HepG2 (cell line): Measurements from ENCODE around the gene BEAN1. TPM values are rescaled to one million over a fixed set of nuclear protein-coding genes. Genes with fewer than 3 reads are reported as not detected.

Source experiments
- ATAD3A ChIP-seq: sonication (generic); formaldehyde crosslinking; IDR thresholded peaks from 2 replicates; pipeline ENCODE4 v1.4.0; 2020; ENCODE audit warnings: missing genetic modification reagents
- BHLHE40 ChIP-seq: IDR thresholded peaks from 2 replicates; pipeline ENCODE4 v1.6.1; 2011; ENCODE audit warnings: low read length, improper control_type of control experiment
- CBX2 ChIP-seq, 2 experiments: fragments of 200-600 bp in 1 of 2; sonication (generic); formaldehyde crosslinking in 1 of 2; IDR thresholded peaks; 2 replicates each; pipeline versions ENCODE4 v1.7.0 to v1.8.1; 2018 to 2022; ENCODE audit warnings: low read depth in 2 of 2, low read length in 1 of 2, mild to moderate bottlenecking in 1 of 2, missing genetic modification reagents in 1 of 2
- CSRNP1 ChIP-seq: sonication (generic); formaldehyde crosslinking; IDR thresholded peaks from 2 replicates; pipeline ENCODE4 v1.8.1; 2023; ENCODE audit warnings: mild to moderate bottlenecking, missing genetic modification reagents
- FOXA3 ChIP-seq: IDR thresholded peaks from 2 replicates; pipeline ENCODE4 v1.6.1; 2016; ENCODE audit warnings: missing genetic modification reagents, missing compliant biosample characterization
- FOXC1 ChIP-seq: sonication (generic); formaldehyde crosslinking; IDR thresholded peaks from 2 replicates; pipeline ENCODE4 v1.8.0; 2022; ENCODE audit warnings: mild to moderate bottlenecking, missing genetic modification reagents, borderline replicate concordance
- JARID2 ChIP-seq: sonication (generic); formaldehyde crosslinking; IDR thresholded peaks from 2 replicates; pipeline ENCODE4 v1.8.1; 2023; ENCODE audit warnings: missing genetic modification reagents, inconsistent platforms; ENCODE audit not compliant: insufficient replicate concordance
- KDM5B ChIP-seq: sonication (generic); formaldehyde crosslinking; IDR thresholded peaks from 2 replicates; pipeline ENCODE4 v1.4.0; 2020; ENCODE audit warnings: missing genetic modification reagents, mild to moderate bottlenecking, borderline replicate concordance
- MEIS1 ChIP-seq: sonication (generic); formaldehyde crosslinking; IDR thresholded peaks from 2 replicates; pipeline ENCODE4 v1.9.0; 2021; ENCODE audit warnings: mild to moderate bottlenecking, missing genetic modification reagents, moderate library complexity, borderline replicate concordance
- NFRKB ChIP-seq: fragments of 450-650 bp; IDR thresholded peaks from 2 replicates; pipeline ENCODE4 v1.6.1; 2017
- PHF20 ChIP-seq: sonication (generic); formaldehyde crosslinking; IDR thresholded peaks from 2 replicates; pipeline ENCODE4 v1.5.0; 2020; ENCODE audit warnings: mild to moderate bottlenecking, missing genetic modification reagents
- SAFB2 ChIP-seq: sonication (generic); formaldehyde crosslinking; IDR thresholded peaks from 2 replicates; pipeline ENCODE4 v1.5.1; 2020; ENCODE audit warnings: missing genetic modification reagents, low read depth, mild to moderate bottlenecking, borderline replicate concordance
- SAP130 ChIP-seq: IDR thresholded peaks from 2 replicates; pipeline ENCODE4 v1.6.1; 2016; ENCODE audit warnings: low read depth
- SIX4 ChIP-seq: sonication (generic); formaldehyde crosslinking; IDR thresholded peaks from 2 replicates; pipeline ENCODE4 v1.4.0; 2020; ENCODE audit warnings: missing genetic modification reagents
- TCF7 ChIP-seq: sonication (generic); IDR thresholded peaks from 2 replicates; pipeline ENCODE4 v1.6.1; 2016; ENCODE audit warnings: antibody characterized with exemption, low read depth
- TCF7L2 ChIP-seq: IDR thresholded peaks from 2 replicates; pipeline ENCODE4 v1.6.1; 2011; ENCODE audit warnings: mild to moderate bottlenecking, low read depth, low read length, moderate library complexity
- TRIM24 ChIP-seq: sonication (generic); formaldehyde crosslinking; IDR thresholded peaks from 2 replicates; pipeline ENCODE4 v1.8.0; 2022; ENCODE audit warnings: mild to moderate bottlenecking, missing genetic modification reagents
- XRCC5 ChIP-seq: fragments of 200-400 bp; formaldehyde crosslinking; optimal IDR thresholded peaks from 2 replicates; pipeline ENCODE3; 2017; ENCODE audit warnings: mild to moderate bottlenecking, low read length
- ZBTB46 ChIP-seq: sonication (generic); formaldehyde crosslinking; IDR thresholded peaks from 2 replicates; pipeline ENCODE4 v1.4.0; 2020; ENCODE audit warnings: mild to moderate bottlenecking, missing genetic modification reagents, borderline replicate concordance
- ZNF253 ChIP-seq: sonication (generic); formaldehyde crosslinking; IDR thresholded peaks from 2 replicates; pipeline ENCODE4 v1.8.0; 2022; ENCODE audit warnings: mild to moderate bottlenecking, missing genetic modification reagents, borderline replicate concordance
- ZNF264 ChIP-seq: sonication (generic); formaldehyde crosslinking; IDR thresholded peaks from 2 replicates; pipeline ENCODE4 v1.4.0; 2020; ENCODE audit warnings: missing genetic modification reagents
- ZSCAN21 ChIP-seq: sonication (generic); formaldehyde crosslinking; IDR thresholded peaks from 2 replicates; pipeline ENCODE4 v1.8.0; 2022; ENCODE audit warnings: mild to moderate bottlenecking, missing genetic modification reagents, moderate library complexity, borderline replicate concordance
- ZZZ3 ChIP-seq: sonication (generic); formaldehyde crosslinking; IDR thresholded peaks from 2 replicates; pipeline ENCODE4 v1.4.0; 2020; ENCODE audit warnings: missing genetic modification reagents, mild to moderate bottlenecking, borderline replicate concordance
- polyA plus RNA-seq, 8 experiments: library from polyadenylated mRNA; depleted of rRNA in 3 of 8; stranded (reverse) in 7 of 8; unstranded in 1 of 8; fragments of >200 nt; fragmentation: Illumina TruSeq in 4 of 8; extraction: Trizol in 4 of 8; gene quantifications; 2 replicates each; pipeline versions ENCODE4 v1.2.1 to v1.2.3, GENCODE V29; 2011 to 2016; ENCODE audit warnings: low read depth in 4 of 8, missing spikeins in 1 of 8, mixed read lengths in 1 of 8; ENCODE audit not compliant: insufficient read depth in 1 of 8
- total RNA-seq, 5 experiments: library from RNA; depleted of rRNA; stranded (reverse); fragments of >200 nt; fragmentation: Illumina TruSeq; extraction: Trizol; gene quantifications; 2 replicates each; pipeline ENCODE4 v1.2.3, GENCODE V29; 2016; ENCODE audit warnings: low read depth in 1 of 5
- TF ChIP-seq, protein P1 (sequence below): sonication (generic); formaldehyde crosslinking; IDR thresholded peaks from 2 replicates; pipeline ENCODE4 v1.5.0; 2020; ENCODE audit warnings: missing genetic modification reagents
- TF ChIP-seq, protein P2 (sequence below): sonication (generic); formaldehyde crosslinking; IDR thresholded peaks from 2 replicates; pipeline ENCODE4 v1.4.0; 2020; ENCODE audit warnings: missing genetic modification reagents, borderline replicate concordance

BEAN1 gene
- total and polyA plus RNA-seq, 2 of the 13 experiments (the other 11 are each of a cell fraction or from before 2014, with no cell fraction given) = 0.53 to 1.4 TPM

DNA sequence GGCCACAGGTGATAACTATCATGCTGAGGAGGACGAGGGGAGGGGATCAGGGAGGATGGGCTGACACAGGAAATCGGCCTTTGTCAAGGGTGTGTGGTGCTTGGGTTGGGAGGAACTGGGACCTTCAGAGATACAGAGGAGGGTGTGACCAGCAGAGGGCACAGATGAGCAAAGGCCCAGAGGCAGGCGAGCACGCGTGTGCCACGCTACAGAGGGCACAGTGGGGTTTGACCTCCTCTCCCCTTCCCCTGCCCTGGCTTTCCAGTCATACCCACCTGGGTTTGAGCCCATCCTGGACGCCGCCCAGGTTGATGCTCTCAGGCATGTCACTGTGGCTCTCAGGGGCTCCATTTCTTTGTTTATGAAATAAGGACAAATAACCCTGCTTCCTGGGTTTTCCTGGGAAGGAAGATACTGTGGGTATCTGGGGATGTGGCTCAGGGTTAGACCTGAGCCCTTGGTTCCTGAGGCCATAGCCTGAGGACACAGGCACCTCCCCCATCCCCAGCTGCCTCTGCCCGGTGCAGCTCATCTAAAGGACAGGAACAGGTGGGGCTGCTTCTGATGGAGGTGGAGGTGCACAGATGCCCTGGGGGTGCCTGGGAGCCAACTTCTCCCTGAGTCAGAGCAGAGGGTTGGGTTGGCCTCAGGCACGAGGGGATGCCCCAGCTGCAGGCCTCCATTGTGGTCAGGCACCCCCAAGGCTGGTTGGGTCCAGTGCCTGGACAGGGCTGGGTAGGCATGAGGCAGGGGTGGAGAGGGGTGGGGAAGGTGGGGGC lies 51.8 kb downstream of the BEAN1 start (continued):
- TF ChIP-seq JARID2 (CRISPR knock-in tag) (peak; percentile 54), SAFB2 (CRISPR knock-in tag) (0 out of 2 replicates have a peak, but pooled peaks have one; percentile 16), PHF20 (CRISPR knock-in tag) (no peak), CSRNP1 (CRISPR knock-in tag) (no peak), NFRKB (no peak), FOXC1 (CRISPR knock-in tag) (peak; percentile 26; the same call in 1 of the 2 replicates), TRIM24 (CRISPR knock-in tag) (no peak), TCF7L2 (no peak), TCF7 (no peak), MEIS1 (CRISPR knock-in tag) (no peak), ZBTB46 (0 out of 2 replicates have a peak, but pooled peaks have one; percentile 50), ATAD3A (CRISPR knock-in tag) (no peak), SAP130 (peak; percentile 51), CBX2 (IDR thresholded peaks at IDR 0.05; ENCODE audit: low read depth, low read length) (no peak), CBX2 (CRISPR knock-in tag; IDR thresholded peaks at IDR 0.05; ENCODE audit: low read depth) (peak; percentile 30; the same call in 1 of the 2 replicates), KDM5B (CRISPR knock-in tag) (peak; percentile 70; the same call in 1 of the 2 replicates), ZNF253 (CRISPR knock-in tag) (no peak), BHLHE40 (peak; percentile 68), ZNF264 (CRISPR knock-in tag) (no peak), ZZZ3 (CRISPR knock-in tag) (no peak), FOXA3 (CRISPR knock-in tag) (0 out of 2 replicates have a peak, but pooled peaks have one; percentile 33), SIX4 (CRISPR knock-in tag) (no peak), ZSCAN21 (CRISPR knock-in tag) (peak; percentile 64; the same call in 1 of the 2 replicates), XRCC5 (peak; percentile 79)
- TF ChIP-seq, protein P1, sequence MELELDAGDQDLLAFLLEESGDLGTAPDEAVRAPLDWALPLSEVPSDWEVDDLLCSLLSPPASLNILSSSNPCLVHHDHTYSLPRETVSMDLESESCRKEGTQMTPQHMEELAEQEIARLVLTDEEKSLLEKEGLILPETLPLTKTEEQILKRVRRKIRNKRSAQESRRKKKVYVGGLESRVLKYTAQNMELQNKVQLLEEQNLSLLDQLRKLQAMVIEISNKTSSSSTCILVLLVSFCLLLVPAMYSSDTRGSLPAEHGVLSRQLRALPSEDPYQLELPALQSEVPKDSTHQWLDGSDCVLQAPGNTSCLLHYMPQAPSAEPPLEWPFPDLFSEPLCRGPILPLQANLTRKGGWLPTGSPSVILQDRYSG (CRISPR knock-in tag) = no peak
- TF ChIP-seq, protein P2, sequence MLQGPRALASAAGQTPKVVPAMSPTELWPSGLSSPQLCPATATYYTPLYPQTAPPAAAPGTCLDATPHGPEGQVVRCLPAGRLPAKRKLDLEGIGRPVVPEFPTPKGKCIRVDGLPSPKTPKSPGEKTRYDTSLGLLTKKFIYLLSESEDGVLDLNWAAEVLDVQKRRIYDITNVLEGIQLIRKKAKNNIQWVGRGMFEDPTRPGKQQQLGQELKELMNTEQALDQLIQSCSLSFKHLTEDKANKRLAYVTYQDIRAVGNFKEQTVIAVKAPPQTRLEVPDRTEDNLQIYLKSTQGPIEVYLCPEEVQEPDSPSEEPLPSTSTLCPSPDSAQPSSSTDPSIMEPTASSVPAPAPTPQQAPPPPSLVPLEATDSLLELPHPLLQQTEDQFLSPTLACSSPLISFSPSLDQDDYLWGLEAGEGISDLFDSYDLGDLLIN = no peak
